Adrenal gland (tissue), 12 donors: ENCODE measurements around the gene ACTL6A. TPM values are rescaled to one million over a fixed set of nuclear protein-coding genes. Genes with fewer than 3 reads are reported as not detected.

ENCODE experiments used
- DNase-seq, 7 donors: peaks; one replicate each; pipeline ENCODE4 v3.0.0-alpha.2; 2019 to 2020
- H3K27ac ChIP-seq, 5 donors: fragments of 200-600 bp; sonication (generic) in 4 of 5; 1 replicate in 3 of 5; 2 replicates in 2 of 5; pipeline versions ENCODE4 v1.5.1 to v1.8.0; 2016 to 2020; ENCODE audit warnings: mild to moderate bottlenecking in 1 of 5
- H3K27me3 ChIP-seq: fragments of 200-600 bp; 2 replicates; pipeline ENCODE4 v1.8.0; 2021
- H3K36me3 ChIP-seq, 2 donors: fragments of 200-600 bp; replicated peaks in 1 of 2; 1 replicate in 1 of 2; 2 replicates in 1 of 2; pipeline versions ENCODE4 v1.5.1 to v1.8.0; 2018 to 2022
- H3K4me1 ChIP-seq, 2 donors: fragments of 200-600 bp; replicated peaks in 1 of 2; 1 replicate in 1 of 2; 2 replicates in 1 of 2; pipeline versions ENCODE4 v1.5.1 to v1.8.0; 2018 to 2021
- H3K4me3 ChIP-seq, 4 donors: fragments of 200-600 bp; sonication (generic) in 3 of 4; one replicate each; pipeline ENCODE4 v1.5.1; 2016 to 2018
- H3K9me3 ChIP-seq, 3 donors: fragments of 200-600 bp; sonication (generic) in 1 of 3; replicated peaks in 1 of 3; 1 replicate in 2 of 3; 2 replicates in 1 of 3; pipeline versions ENCODE4 v1.5.1 to v1.8.0; 2016 to 2021
- POLR2A ChIP-seq, 2 donors: fragments of 450-650 bp; IDR thresholded peaks; one replicate each; pipeline ENCODE4 v1.6.1; 2017; ENCODE audit warnings: antibody characterized with exemption in 2 of 2, mild to moderate bottlenecking in 2 of 2, moderate library complexity in 1 of 2
- WGBS, 4 donors: extraction: QIAGEN DNeasy Blood & Tissue Kit in 2 of 4; methylation state at CpG; one replicate each; pipeline versions ENCODE4 v1.1.5 to v1.1.7; 2013 to 2017; 5-methylcytosine and 5-hydroxymethylcytosine counted together
- intact Hi-C, 2 donors: fragments of 100-400 bp; cut with DNase I; formaldehyde crosslinking; loops; one replicate each; pipeline versions ENCODE4 v1.14.1 to v1.15.0; 2022 to 2023
- polyA plus RNA-seq, 3 donors: library from polyadenylated mRNA; stranded (reverse); fragments of 200-250 nt in 2 of 3; fragments of 350-450 nt in 1 of 3; fragmentation: Illumina TruSeq in 1 of 3; extraction: RNeasy Lipid Tissue Mini Kit (QIAGEN cat#74804) in 1 of 3; gene quantifications; one replicate each; pipeline ENCODE4 v1.2.3, GENCODE V29; 2013 to 2014
- total RNA-seq, 9 donors: library from RNA; depleted of rRNA in 4 of 9; stranded (reverse); fragments of >200 nt in 4 of 9; fragments of 120-200 nt in 1 of 9; fragmentation: NEBNext Ultra II Directional in 1 of 9; extraction: Animal tissue kit (Norgen Biotek cat#: 25700) in 1 of 9; gene quantifications; one replicate each; pipeline versions ENCODE4 v1.1.0 to v1.2.4, GENCODE V29; 2013 to 2023
- TF ChIP-seq, protein P1 (sequence below), 6 experiments: fragments of 450-650 bp in 4 of 6; fragments of 200-600 bp in 2 of 6; sonication (generic) in 1 of 6; IDR thresholded peaks; 1 replicate in 5 of 6; 2 replicates in 1 of 6; pipeline versions ENCODE4 v1.5.1 to v1.8.0; 2016 to 2021; ENCODE audit warnings: antibody characterized with exemption in 6 of 6, mild to moderate bottlenecking in 2 of 6, moderate library complexity in 1 of 6
- donor health status: healthy with polysubstance abuse.
- donor health status: Bipolar disorder and iron deficiency.
- donor health status: DM: yes; HTN: yes; CAD: no.
- donor health status: DM: no; HTN: no; CAD: no.
- donor health status: DM: no; HTN: no; CAD: no.
- donor health status: DM: yes; HTN: yes; CAD: no.

The ACTL6A gene
- total and polyA plus RNA-seq, 12 donors, result 28.9 to 62.9 (median 44.0) TPM

DNA sequence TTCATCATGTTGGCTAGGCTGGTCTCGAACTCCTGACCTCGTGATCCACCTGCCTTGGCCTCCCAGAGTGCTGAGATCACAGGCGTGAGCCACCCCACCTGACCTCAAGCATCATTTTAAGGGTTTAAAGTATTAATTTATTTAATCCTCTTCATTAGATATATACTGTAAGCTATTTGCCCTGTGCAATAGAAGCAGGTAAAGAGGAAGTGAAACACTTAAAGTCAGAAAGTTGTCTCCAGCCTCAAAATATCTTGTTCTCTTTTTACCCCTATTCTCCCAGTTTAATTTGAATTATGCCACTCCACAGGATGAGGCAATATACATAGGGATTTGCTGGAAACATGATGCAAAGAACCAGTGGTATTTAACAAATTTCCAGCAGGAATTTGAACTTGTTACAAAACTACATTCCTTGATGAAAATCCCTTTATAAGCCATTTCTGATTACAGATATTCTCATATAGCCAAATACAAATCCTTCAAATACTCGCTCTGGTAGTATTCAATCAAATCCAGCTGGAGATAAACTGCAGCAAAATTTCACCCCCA, 43.9 kb downstream of the ACTL6A start:
- intact Hi-C loops, result no loop called here
- H3K36me3 ChIP-seq, result peaks cover 0 to 7% of the 10 kb centered on the region in 2 donors
- DNase-seq, result no peak
- 91 to 94% (median 92%) methylated on average over 4 of the region's 4 CpGs for WGBS, 4 donors
- H3K4me1 ChIP-seq, result peaks cover 0 to 41% of the 10 kb centered on the region in 2 donors
- H3K9me3 ChIP-seq, result no peaks in the 10 kb centered on the region
- H3K27ac ChIP-seq, result no peak overlapping the region
- TF ChIP-seq POLR2A (IDR thresholded peaks at IDR 0.05), result no peak
- TF ChIP-seq, protein P1, sequence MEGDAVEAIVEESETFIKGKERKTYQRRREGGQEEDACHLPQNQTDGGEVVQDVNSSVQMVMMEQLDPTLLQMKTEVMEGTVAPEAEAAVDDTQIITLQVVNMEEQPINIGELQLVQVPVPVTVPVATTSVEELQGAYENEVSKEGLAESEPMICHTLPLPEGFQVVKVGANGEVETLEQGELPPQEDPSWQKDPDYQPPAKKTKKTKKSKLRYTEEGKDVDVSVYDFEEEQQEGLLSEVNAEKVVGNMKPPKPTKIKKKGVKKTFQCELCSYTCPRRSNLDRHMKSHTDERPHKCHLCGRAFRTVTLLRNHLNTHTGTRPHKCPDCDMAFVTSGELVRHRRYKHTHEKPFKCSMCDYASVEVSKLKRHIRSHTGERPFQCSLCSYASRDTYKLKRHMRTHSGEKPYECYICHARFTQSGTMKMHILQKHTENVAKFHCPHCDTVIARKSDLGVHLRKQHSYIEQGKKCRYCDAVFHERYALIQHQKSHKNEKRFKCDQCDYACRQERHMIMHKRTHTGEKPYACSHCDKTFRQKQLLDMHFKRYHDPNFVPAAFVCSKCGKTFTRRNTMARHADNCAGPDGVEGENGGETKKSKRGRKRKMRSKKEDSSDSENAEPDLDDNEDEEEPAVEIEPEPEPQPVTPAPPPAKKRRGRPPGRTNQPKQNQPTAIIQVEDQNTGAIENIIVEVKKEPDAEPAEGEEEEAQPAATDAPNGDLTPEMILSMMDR (IDR thresholded peaks at IDR 0.05), result no peak
- H3K27me3 ChIP-seq, result no peaks in the 10 kb centered on the region
- H3K4me3 ChIP-seq, result no peak overlapping the region

DNA sequence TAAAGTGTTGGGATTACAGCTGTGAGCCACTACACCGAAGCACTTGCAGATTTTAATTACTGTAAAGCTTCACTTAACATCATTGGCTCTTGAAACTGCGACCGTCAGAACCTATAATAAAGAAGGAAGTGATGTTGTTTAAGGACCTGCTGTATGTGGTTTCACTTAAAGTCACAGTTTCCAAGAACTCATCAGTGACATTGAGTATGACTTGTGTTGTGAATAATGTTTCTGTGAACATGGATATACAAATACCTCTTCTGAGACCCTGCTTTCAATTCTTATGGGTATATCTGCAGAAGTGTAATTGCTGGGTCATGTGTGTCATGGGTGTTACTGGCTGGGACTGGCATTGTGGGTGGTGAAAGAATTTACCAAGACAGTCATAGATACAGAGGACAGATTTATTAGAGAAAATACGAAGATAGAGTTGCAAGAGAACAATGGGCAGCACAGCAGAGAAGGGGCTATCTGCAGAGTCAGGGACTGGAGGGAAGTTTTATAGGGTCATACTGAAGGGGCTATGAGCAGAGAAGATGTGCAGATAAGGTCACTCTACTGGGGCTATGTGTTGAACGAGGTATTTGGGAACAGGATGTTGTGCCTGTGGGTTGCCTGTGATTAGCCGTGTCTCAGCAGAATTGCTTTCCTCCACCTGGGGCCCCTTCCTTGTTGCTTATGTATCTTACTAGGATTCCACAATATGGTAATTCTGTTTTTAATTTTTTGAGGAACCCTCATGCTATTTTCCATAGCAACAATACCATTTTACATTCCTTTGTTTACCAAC, 46.4 kb downstream of the ACTL6A start:
- H3K27ac ChIP-seq, result no peak overlapping the region
- no peak for TF ChIP-seq POLR2A (IDR thresholded peaks at IDR 0.05)
- TF ChIP-seq, protein P1 (IDR thresholded peaks at IDR 0.05), result no peak
- H3K4me3 ChIP-seq, result no peak overlapping the region
- H3K9me3 ChIP-seq, result no peaks in the 10 kb centered on the region
- H3K4me1 ChIP-seq, result peaks cover under 1 to 37% of the 10 kb centered on the region in 2 donors
- no peak for DNase-seq
- intact Hi-C loops, result no loop called here
- WGBS, 4 donors, result 71 to 77% (median 71%) methylated on average over 6 of the region's 6 CpGs
- no peaks in the 10 kb centered on the region for H3K36me3 ChIP-seq
- no peaks in the 10 kb centered on the region for H3K27me3 ChIP-seq

DNA sequence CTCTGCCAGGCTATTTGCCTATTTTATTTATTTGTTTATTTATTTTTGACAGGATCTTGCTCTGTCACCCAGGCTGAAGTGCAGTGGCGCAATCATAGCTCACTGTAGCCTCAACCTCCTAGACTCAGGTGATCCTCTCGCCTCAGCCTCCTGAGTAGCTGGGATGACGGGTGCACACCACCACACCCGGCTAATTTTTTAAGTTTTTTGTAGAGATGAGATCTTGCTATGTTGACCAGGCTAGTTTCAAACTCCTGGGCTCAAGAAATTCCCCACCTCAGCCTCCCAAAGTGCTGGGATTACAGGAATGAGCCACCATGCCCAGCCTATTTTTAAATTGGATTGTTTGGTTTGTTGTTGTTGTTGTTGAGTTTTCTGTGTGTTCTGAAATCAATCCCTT, 47.3 kb downstream of the ACTL6A start:
- Histone ChIP-seq H3K4me1 (peaks cover 10 to 44% of the 10 kb centered on the region in 2 donors), H3K36me3 (no peaks in the 10 kb centered on the region)

DNA sequence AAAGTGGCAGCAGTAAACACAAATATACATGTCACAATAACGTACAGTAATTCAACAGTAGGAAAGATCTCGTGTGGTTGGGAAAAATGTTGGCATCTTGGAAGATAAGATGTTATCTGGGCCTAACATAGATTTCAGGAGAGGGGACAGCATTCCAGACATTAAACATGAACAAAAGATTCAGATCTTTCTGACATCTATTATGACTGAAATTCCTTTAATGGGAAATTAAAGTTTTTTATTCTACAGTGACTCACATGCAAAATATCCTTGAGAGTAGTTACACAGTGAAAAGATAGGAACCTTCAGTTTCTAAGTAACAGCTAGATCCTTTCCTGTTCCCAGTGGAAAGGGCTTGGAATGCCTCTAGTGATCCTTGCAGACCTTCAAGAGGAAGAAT, 51.1 kb downstream of the ACTL6A start:
- H3K4me3 ChIP-seq, result no peak overlapping the region
- peaks cover 0 to 19% of the 10 kb centered on the region in 2 donors for H3K36me3 ChIP-seq
- 40 to 54% (median 44%) methylated on average over 2 of the region's 2 CpGs for WGBS, 4 donors
- no peaks in the 10 kb centered on the region for H3K27me3 ChIP-seq
- intact Hi-C loops, result no loop called here
- H3K9me3 ChIP-seq, result no peaks in the 10 kb centered on the region
- DNase-seq, result no peak
- H3K27ac ChIP-seq, result peak overlapping the region in 4 of 5 donors; percentile 2 to 50 (median 45)
- peaks cover 17 to 33% of the 10 kb centered on the region in 2 donors for H3K4me1 ChIP-seq
- TF ChIP-seq, protein P1 (IDR thresholded peaks at IDR 0.05), result no peak
- no peak for TF ChIP-seq POLR2A (IDR thresholded peaks at IDR 0.05)

More for the DNA sequence above, 47.3 kb downstream of the ACTL6A start:
- intact Hi-C loops, result no loop called here
- TF ChIP-seq, protein P1 (IDR thresholded peaks at IDR 0.05), result no peak
- TF ChIP-seq POLR2A (IDR thresholded peaks at IDR 0.05), result no peak
- Histone ChIP-seq H3K27me3 (no peaks in the 10 kb centered on the region), H3K9me3 (no peaks in the 10 kb centered on the region), H3K4me3 (no peak overlapping the region), H3K27ac (no peak overlapping the region)
- WGBS, 4 donors, result 95 to 100% (median 98%) methylated on average over 4 of the region's 4 CpGs
- DNase-seq, result no peak
